Measurements from ENCODE around the gene HIF1AN. TPM values are rescaled to one million over a fixed set of nuclear protein-coding genes. Genes with fewer than 3 reads are reported as not detected.

The HIF1AN gene
- 10 to 100 TPM in 2 of 4 donors, 1 to 10 TPM in 2; 9.1 to 15.4 (median 11.1) TPM for total RNA-seq

DNA sequence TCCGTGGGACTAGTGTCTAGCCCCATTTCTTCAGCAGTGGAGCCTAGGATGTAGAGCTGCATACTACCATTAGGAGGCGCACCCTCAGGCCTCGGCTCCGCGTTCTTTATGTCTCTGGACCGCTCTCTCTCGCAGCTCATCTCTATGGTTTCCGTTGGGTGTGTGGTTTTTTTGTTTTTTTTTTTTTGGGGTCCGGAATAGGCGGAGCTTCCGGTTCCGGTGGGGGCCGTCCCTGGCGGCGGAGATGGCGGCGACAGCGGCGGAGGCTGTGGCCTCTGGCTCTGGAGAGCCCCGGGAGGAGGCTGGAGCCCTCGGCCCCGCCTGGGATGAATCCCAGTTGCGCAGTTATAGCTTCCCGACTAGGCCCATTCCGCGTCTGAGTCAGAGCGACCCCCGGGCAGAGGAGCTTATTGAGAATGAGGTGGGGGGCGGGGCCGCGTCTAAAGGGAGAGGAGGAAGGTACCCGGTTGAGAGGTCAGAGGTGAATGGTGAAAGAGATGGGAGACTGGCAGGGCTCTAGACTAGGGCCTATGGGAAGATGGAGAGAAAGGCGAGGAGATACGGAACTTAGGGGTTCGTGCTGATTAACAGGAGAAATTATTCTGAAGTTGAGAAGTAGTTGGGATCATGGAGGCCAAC lies at the start of gene HIF1AN:
Gene HIF1AN (plus strand): TSS at position 229 of the 639 bp plus-strand sequence. CDS start 16 bp downstream, at position 245.
- WGBS, 2 donors: 1% methylated on average over 31 to 35 of the region's 35 CpGs
- Histone ChIP-seq H3K27ac (peak within 1 kb of the TSS in 2 of 3 donors; percentile 40 to 50), H3K4me1 (peaks cover 11 to 17% of the 10 kb centered on the region in 2 donors), H3K27me3 (no peaks in the 10 kb centered on the region), H3K36me3 (peaks cover 15 to 20% of the 10 kb centered on the region in 2 donors), H3K9me3 (no peaks in the 10 kb centered on the region), H3K4me3 (replicated peaks in 1 of 3) (peak within 1 kb of the TSS; percentile 41 to 67 (median 50))
- TF ChIP-seq POLR2A (IDR thresholded peaks at IDR 0.05): peak; percentile 11 to 66
- TF ChIP-seq, protein P1, sequence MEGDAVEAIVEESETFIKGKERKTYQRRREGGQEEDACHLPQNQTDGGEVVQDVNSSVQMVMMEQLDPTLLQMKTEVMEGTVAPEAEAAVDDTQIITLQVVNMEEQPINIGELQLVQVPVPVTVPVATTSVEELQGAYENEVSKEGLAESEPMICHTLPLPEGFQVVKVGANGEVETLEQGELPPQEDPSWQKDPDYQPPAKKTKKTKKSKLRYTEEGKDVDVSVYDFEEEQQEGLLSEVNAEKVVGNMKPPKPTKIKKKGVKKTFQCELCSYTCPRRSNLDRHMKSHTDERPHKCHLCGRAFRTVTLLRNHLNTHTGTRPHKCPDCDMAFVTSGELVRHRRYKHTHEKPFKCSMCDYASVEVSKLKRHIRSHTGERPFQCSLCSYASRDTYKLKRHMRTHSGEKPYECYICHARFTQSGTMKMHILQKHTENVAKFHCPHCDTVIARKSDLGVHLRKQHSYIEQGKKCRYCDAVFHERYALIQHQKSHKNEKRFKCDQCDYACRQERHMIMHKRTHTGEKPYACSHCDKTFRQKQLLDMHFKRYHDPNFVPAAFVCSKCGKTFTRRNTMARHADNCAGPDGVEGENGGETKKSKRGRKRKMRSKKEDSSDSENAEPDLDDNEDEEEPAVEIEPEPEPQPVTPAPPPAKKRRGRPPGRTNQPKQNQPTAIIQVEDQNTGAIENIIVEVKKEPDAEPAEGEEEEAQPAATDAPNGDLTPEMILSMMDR (IDR thresholded peaks at IDR 0.05): peak; percentile 65 to 94 (median 88)
- peak; percentile 91 to 94 for DNase-seq
- intact Hi-C loops (cut with DNase I): no loop called here

DNA sequence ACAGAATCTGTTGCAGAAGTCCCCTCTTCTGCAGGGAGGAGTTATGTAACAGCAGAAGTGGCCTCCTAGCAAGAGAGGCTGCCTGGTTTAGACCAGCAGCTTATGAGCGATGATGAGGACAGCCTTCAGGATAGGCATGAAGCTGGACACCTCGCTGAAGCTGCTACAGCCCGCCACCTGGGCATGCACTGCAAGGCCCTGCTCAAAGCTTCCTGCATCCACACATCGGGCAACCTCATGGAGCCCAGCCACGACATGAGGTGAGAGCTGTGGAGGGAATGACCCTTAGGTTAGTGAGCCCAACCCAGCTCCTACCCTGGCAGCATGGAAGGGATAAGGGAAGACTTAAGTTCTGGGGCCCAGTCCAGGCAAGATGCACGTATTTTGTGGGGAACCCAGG lies 48.2 kb upstream of the HIF1AN start:
- no peaks in the 10 kb centered on the region for H3K9me3 ChIP-seq
- TF ChIP-seq POLR2A (IDR thresholded peaks at IDR 0.05): no peak
- TF ChIP-seq, protein P1 (IDR thresholded peaks at IDR 0.05): no peak
- peaks cover 3 to 6% of the 10 kb centered on the region in 2 donors for H3K4me1 ChIP-seq
- peaks cover 3 to 12% of the 10 kb centered on the region in 2 donors for H3K36me3 ChIP-seq
- intact Hi-C loops (cut with DNase I): no loop called here
- H3K27ac ChIP-seq: no peak overlapping the region
- no peak for DNase-seq
- H3K4me3 ChIP-seq (replicated peaks in 1 of 3): no peak overlapping the region
- WGBS, 2 donors: 93 to 96% methylated on average over 4 to 6 of the region's 6 CpGs
- no peaks in the 10 kb centered on the region for H3K27me3 ChIP-seq

DNA sequence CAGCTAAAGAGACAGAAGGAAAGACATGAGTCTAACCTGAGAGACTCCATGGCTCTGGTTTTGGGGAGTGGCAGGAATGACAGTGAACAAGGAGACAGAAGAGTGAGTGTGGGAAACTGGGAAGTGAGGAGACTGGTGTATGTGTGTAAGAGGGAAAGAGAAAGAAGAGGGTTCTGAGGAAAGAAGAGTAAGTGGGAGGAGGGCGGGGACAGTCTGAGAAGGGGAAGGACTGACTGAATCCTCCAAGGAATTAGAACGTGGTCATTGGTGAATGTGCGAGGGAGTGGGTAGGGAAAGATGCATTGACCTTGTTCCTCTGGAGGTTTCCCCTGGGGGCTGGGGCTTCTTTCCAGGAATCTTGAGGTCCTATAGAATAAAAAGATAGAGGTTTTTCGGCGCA lies 46.3 kb upstream of the HIF1AN start:
- 77 to 89% methylated on average over 5 of the region's 5 CpGs for WGBS, 2 donors
- no peaks in the 10 kb centered on the region for H3K9me3 ChIP-seq
- intact Hi-C loops (cut with DNase I): no loop called here
- H3K4me1 ChIP-seq: no peaks in the 10 kb centered on the region
- no peak for DNase-seq
- no peak overlapping the region for H3K4me3 ChIP-seq (replicated peaks in 1 of 3)
- H3K27ac ChIP-seq: no peak overlapping the region
- H3K36me3 ChIP-seq: peaks cover 3 to 12% of the 10 kb centered on the region in 2 donors
- TF ChIP-seq POLR2A (IDR thresholded peaks at IDR 0.05): no peak
- TF ChIP-seq, protein P1 (IDR thresholded peaks at IDR 0.05): no peak
- no peaks in the 10 kb centered on the region for H3K27me3 ChIP-seq

DNA sequence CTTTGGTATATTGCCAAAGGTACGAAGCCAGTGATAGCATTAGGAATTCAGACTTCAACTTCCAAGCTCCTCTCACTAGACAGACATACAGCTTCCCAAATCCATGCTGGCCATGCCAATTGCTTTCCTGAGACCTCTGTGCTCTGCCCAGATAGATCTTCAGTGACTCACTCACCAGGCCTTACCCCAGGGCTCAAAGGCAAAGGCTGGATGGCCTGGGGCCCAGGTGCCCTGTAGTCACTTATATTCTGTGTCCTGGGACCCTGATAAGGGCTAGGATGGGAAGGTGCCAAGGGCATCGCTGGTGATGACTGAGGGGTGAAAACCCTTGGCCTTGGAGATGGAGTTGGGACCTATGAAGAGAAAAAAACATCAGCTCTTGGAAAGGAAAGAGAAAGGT lies 45.2 kb upstream of the HIF1AN start:
- no peak for DNase-seq
- intact Hi-C loops (cut with DNase I): no loop called here
- Histone ChIP-seq H3K27ac (no peak overlapping the region), H3K4me1 (no peaks in the 10 kb centered on the region), H3K9me3 (no peaks in the 10 kb centered on the region), H3K36me3 (peaks cover 3 to 12% of the 10 kb centered on the region in 2 donors), H3K4me3 (replicated peaks in 1 of 3) (no peak overlapping the region), H3K27me3 (no peaks in the 10 kb centered on the region)
- 92% methylated on average over 2 of the region's 2 CpGs for WGBS, 2 donors
- TF ChIP-seq, protein P1 (IDR thresholded peaks at IDR 0.05): no peak
- TF ChIP-seq POLR2A (IDR thresholded peaks at IDR 0.05): no peak

DNA sequence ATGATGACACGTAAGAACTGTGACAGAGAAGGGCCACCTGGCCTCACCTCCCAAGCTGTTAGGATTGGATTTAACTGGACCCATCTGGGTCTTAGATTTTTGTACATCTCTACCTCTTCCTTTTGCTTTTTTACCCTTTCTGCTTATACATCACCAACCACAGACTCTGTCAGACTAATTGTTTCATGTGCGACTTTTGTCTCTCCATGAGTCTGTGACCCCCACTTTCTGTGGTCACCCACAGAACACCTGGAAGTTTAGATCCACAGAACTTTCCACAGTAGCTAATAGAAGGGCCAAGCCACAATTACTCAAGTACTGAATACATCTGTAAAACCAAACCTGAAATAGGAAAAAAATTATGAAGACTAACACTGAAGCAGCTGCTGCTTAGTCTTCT lies 39.2 kb upstream of the HIF1AN start:
- TF ChIP-seq POLR2A (IDR thresholded peaks at IDR 0.05): no peak
- TF ChIP-seq, protein P1 (IDR thresholded peaks at IDR 0.05): no peak
- intact Hi-C loops (cut with DNase I): no loop called here
- Histone ChIP-seq H3K27me3 (no peaks in the 10 kb centered on the region), H3K27ac (no peak overlapping the region), H3K36me3 (peaks cover 0 to 8% of the 10 kb centered on the region in 2 donors), H3K4me3 (replicated peaks in 1 of 3) (no peak overlapping the region), H3K9me3 (no peaks in the 10 kb centered on the region), H3K4me1 (no peaks in the 10 kb centered on the region)
- WGBS, 2 donors: 91 to 92% methylated on average over 2 of the region's 2 CpGs
- no peak for DNase-seq
